HEK293 (cell line): ENCODE data around the gene TUT4.

ENCODE experiments used
- ATF2 ChIP-seq: fragments of 450-650 bp; formaldehyde crosslinking; IDR thresholded peaks from 2 replicates; pipeline ENCODE4 v1.5.1; 2016; ENCODE audit warnings: missing biosample characterization, missing genetic modification characterization, low read depth
- CTCF ChIP-seq: fragments of 450-650 bp; formaldehyde crosslinking; IDR thresholded peaks from 2 replicates; pipeline ENCODE4 v1.5.1; 2016; ENCODE audit warnings: missing biosample characterization, missing genetic modification characterization
- PATZ1 ChIP-seq: fragments of 450-650 bp; formaldehyde crosslinking; IDR thresholded peaks from 2 replicates; pipeline ENCODE4 v1.5.1; 2016; ENCODE audit warnings: missing biosample characterization, missing genetic modification characterization
- SP3 ChIP-seq: fragments of 450-650 bp; formaldehyde crosslinking; IDR thresholded peaks from 2 replicates; pipeline ENCODE4 v1.5.1; 2016; ENCODE audit warnings: missing biosample characterization, missing genetic modification characterization
- TCF7L2 ChIP-seq: IDR thresholded peaks from 2 replicates; pipeline ENCODE4 v1.6.1; 2011; ENCODE audit warnings: low read depth, mild to moderate bottlenecking, inconsistent platforms, low read length, moderate library complexity, borderline replicate concordance
- ZBTB6 ChIP-seq: fragments of 450-650 bp; formaldehyde crosslinking; IDR thresholded peaks from 2 replicates; pipeline ENCODE4 v1.5.1; 2017; ENCODE audit warnings: missing biosample characterization, missing genetic modification characterization
- ZBTB7A ChIP-seq: fragments of 450-650 bp; formaldehyde crosslinking; IDR thresholded peaks from 2 replicates; pipeline ENCODE4 v1.5.1; 2016; ENCODE audit warnings: low read depth, missing biosample characterization, missing genetic modification characterization
- ZEB2 ChIP-seq: fragments of 450-650 bp; formaldehyde crosslinking; IDR thresholded peaks from 2 replicates; pipeline ENCODE4 v1.5.1; 2016; ENCODE audit warnings: missing biosample characterization, missing genetic modification characterization
- ZFP69B ChIP-seq: fragments of 450-650 bp; formaldehyde crosslinking; IDR thresholded peaks from 2 replicates; pipeline ENCODE4 v1.5.1; 2016; ENCODE audit warnings: missing biosample characterization, missing genetic modification characterization
- ZNF121 ChIP-seq: fragments of 450-650 bp; formaldehyde crosslinking; IDR thresholded peaks from 2 replicates; pipeline ENCODE4 v1.5.1; 2016; ENCODE audit warnings: missing biosample characterization, missing genetic modification characterization
- ZNF140 ChIP-seq: fragments of 450-650 bp; formaldehyde crosslinking; IDR thresholded peaks from 2 replicates; pipeline ENCODE4 v1.5.1; 2016; ENCODE audit warnings: missing biosample characterization, missing genetic modification characterization
- ZNF169 ChIP-seq: fragments of 450-650 bp; formaldehyde crosslinking; IDR thresholded peaks from 2 replicates; pipeline ENCODE4 v1.5.1; 2016; ENCODE audit warnings: missing biosample characterization, missing genetic modification characterization
- ZNF404 ChIP-seq: fragments of 450-650 bp; formaldehyde crosslinking; IDR thresholded peaks from 2 replicates; pipeline ENCODE4 v1.5.1; 2017; ENCODE audit warnings: missing biosample characterization, missing genetic modification characterization
- ZNF610 ChIP-seq: fragments of 450-650 bp; formaldehyde crosslinking; IDR thresholded peaks from 2 replicates; pipeline ENCODE4 v1.5.1; 2016; ENCODE audit warnings: missing biosample characterization, missing genetic modification characterization, borderline replicate concordance

GRCh38 chr1:52588027-52588426 is 35.1 kb upstream of the TUT4 start:
- TF ChIP-seq ATF2 = no peak
- no peak for TF ChIP-seq PATZ1 (tag by site-specific recombination)
- no peak for TF ChIP-seq CTCF (tag by site-specific recombination)
- TF ChIP-seq ZNF610 (tag by site-specific recombination) = no peak
- TF ChIP-seq ZEB2 = no peak
- TF ChIP-seq TCF7L2 = no peak
- no peak for TF ChIP-seq ZBTB6 (tag by site-specific recombination)
- no peak for TF ChIP-seq ZFP69B (tag by site-specific recombination)
- no peak for TF ChIP-seq ZNF404
- no peak for TF ChIP-seq ZNF140 (tag by site-specific recombination)
- no peak for TF ChIP-seq ZBTB7A (tag by site-specific recombination)
- TF ChIP-seq SP3 (tag by site-specific recombination) = no peak
- TF ChIP-seq ZNF121 (tag by site-specific recombination) = peak; percentile 93
- no peak for TF ChIP-seq ZNF169 (tag by site-specific recombination)
